NCI-H69 (cell line): ENCODE results near the gene ARID3A.
A peak's percentile ranks its signal among the peaks of the same experiment; 100 is the strongest.
"Not testable (repeated sequence)": the region's sequence is repeated elsewhere in the genome, so short reads cannot be mapped to it uniquely, and the experiment has no call there.

ENCODE experiments used
- DNase-seq: peaks from one replicate; lab custom pipeline; 2025; lab: John Stamatoyannopoulos, UW

The ARID3A gene

DNA sequence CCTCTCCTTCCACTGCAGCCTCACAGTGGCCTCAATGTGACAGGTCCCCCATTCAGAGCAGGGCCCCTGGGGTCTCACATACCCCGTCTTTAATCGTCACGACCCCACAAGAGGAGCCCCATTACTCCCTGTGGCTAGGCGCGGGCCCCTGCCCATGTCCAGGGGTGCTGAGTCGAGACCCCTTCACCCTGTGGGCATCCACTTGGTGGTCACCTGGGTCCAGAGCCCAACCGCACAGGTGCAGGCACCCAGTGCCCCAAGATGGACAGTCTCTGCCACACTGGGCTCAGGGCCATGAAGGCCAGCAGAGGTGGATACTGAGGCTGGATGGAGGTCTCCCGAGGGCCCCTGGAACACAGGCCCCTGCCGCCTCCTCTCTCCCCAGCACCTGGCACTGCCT lies 92.1 kb downstream of the ARID3A start:
- DNase-seq: no peak

DNA sequence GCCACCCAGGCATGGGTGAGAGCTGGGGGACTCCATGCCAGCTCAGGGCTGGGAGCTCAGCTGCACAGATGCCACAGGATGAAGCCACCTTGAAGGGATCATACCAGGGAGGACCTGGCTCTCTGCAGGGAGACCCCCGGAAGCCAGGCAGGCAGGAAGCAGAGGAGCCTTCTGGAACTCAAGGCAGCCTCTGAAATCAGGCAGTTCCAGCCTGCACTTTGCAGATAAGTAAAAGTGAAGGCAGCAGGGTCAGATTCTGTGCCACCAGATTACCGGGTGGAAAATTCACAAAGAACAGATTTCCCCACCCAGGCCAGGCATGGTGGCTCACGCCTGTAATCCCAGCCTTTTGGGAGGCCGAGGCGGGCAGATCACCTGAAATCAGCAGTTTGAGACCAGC lies 92.6 kb downstream of the ARID3A start:
- no peak for DNase-seq

DNA sequence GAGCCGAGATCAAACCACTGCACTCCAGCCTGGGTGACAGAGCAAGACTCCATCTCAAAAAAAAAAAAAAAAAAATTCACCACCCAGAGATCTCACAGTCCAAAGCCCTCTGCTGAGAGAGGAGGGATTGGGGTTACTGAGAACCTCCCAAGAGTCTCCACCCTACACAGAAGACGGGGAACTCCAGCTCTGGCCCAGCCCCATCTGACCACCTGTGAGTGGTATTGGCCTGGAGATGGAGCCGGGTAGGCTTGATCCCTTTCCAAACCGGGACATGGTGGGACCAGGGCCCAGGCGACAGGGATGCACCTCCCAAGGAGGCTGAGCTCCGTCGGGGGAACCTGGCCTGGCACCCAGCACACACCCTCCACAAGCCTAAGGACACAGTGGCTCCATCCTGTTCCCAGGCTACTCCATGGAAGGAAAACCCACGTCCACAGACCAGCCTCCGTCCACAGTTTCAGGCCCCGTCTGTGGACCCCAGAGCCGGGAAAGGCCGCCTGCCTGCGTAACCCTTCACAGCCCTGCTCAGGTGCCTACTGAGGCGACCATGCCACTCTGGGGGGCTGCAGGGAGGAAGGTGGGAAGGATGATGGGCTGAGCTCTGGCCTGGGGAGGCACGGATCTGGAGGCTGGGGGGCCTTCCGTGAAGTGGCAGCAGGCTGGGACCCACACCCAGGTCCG lies 93.2 kb downstream of the ARID3A start:
- no peak for DNase-seq

DNA sequence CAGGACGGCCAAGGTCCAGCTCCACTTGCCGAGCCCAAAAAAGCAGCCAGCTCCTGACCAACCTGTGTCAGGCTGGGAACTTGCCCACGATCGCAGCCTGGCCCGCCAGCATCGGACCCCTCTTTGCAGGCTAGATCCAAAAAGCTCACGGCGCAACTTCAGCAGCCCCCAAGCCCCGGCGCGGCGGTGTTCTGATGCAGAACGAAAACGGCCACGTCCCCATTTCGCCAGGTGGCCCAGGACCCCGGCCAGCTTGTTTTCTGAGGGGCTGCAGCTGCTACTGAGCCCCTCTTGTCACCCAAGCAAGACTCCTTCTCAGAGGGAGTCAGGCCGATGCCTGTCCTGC lies 93.8 kb downstream of the ARID3A start:
- DNase-seq: no peak

GRCh38 chr19:1019980-1020867 lies 94.4 kb downstream of the ARID3A start:
- DNase-seq: peak; percentile 40

GRCh38 chr19:1020868-1021425 lies 95.1 kb downstream of the ARID3A start, which contains the start of gene TMEM259:
Gene TMEM259 (minus strand): TSS chr19:1021123. CDS start chr19:1020996, 127 bp downstream.
- peak; percentile 99 for DNase-seq

DNA sequence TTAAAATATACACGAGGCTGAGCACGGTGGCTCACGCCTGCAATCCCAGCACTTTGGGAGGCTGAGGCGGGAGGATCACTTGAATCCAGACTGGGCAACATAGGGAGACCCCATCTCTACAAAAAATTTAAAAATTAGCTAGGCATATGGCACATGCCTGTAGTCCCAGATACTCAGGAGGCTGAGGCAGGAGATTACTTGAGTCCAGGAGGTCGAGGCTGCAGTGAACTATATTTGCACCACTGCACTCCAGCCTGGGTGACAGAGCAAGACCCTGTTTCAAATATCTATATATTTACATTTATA lies 98.0 kb downstream of the ARID3A start:
- not testable (repeated sequence) for DNase-seq

DNA sequence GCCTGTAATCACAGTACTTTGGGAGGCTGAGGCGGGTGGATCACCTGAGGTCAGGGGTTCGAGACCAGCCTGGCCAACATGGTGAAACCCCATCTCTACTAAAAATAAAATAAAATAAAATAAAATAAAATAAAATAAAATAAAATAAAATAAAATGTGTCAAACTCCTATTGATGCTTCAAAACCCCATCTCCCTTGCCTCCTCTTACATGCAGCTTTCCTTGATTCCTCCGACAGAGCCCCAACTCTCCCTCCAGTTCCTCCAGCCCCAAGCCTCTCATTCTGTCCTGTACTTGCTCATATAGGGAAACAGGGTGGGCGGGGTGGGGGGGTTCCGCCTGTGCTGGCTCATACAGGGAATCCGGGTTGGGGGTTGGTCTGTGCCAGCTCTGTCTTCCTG lies 99.2 kb downstream of the ARID3A start:
- not testable (repeated sequence) for DNase-seq
